Dermis microvascular lymphatic vessel endothelial cell (primary cell): ENCODE data around the gene TSSK2. TPM values are rescaled to one million over a fixed set of nuclear protein-coding genes. Genes with fewer than 3 reads are reported as not detected.
"Not testable (repeated sequence)": the region's sequence is repeated elsewhere in the genome, so short reads cannot be mapped to it uniquely, and the experiment has no call there.

ENCODE experiments used
- DNase-seq, 2 donors: peaks; one replicate each; pipeline versions ENCODE4 v3.0.0 to v3.0.0-alpha.2; 2010; ENCODE audit warnings: low read depth in 2 of 2
- total RNA-seq: library from RNA; depleted of rRNA; stranded (reverse); fragments of >200 nt; gene quantifications from 2 replicates; pipeline ENCODE4 v1.2.1, GENCODE V29; 2014

Gene TSSK2
- not detected in 2 replicates for total RNA-seq

DNA sequence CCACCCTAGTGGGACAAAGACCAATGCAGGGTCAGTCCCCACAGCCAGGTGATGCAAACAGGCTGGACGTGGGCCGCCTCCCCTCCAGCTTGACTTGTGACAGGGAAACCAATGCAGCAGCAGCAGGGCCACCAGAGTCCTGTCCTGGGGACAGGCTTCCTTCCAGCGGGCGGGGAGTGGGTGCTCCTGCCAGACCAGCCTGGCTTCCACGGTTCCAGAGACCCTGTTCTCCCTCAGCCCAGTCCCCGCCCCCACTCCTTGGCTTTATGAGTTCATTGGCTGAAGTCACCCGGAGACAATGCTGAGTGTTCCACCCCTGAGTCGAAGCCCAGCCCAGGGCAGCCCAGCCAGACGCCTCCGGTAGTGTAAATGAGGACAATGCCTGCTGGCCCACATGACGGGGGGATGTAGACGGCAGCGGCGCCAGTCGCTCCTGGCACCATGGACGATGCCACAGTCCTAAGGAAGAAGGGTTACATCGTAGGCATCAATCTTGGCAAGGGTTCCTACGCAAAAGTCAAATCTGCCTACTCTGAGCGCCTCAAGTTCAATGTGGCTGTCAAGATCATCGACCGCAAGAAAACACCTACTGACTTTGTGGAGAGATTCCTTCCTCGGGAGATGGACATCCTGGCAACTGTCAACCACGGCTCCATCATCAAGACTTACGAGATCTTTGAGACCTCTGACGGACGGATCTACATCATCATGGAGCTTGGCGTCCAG is at the start of gene TSSK2:
Gene TSSK2 (plus strand): TSS at position 350 of the 726 bp plus-strand sequence. CDS start 92 bp downstream, at position 442.
- DNase-seq, result no peak

DNA sequence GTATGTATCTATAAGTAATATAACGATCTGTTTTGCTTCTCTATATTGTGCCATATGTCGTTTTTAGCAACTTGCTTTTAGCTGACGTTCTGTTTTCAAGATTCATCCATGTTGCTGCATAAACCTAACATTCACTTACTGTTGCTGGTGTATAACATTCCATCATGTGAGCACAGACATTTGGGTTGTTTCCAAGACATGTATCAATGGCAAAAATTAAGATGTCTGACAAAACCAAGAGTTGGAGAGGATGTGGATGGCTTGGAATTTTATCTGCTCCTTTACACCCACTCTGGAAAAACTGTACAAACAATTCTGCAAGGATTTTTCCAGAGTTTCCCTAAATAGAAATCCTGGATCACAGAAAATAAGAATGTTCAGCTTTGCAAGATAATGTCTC is 49.8 kb upstream of the TSSK2 start:
- no peak for DNase-seq

DNA sequence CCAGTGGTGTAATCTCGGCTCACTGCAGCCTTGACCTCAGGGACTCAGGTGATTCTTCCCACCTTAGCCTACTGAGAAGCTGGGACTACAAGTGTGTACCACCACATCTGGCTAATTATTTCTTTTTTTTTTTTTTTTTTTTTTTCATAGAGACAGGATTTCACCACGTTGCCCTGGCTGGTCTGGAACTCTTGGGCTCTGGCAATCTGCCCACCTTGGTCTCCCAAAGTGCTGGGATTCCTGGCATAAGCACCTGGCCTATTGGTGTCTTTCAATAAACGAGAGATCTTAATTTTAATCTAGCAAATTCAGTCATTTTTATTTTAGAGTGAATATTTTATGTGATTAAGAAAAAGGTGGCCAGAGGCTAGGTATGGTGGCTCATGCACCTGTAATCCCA is 49.0 kb upstream of the TSSK2 start:
- DNase-seq, result no peak

DNA sequence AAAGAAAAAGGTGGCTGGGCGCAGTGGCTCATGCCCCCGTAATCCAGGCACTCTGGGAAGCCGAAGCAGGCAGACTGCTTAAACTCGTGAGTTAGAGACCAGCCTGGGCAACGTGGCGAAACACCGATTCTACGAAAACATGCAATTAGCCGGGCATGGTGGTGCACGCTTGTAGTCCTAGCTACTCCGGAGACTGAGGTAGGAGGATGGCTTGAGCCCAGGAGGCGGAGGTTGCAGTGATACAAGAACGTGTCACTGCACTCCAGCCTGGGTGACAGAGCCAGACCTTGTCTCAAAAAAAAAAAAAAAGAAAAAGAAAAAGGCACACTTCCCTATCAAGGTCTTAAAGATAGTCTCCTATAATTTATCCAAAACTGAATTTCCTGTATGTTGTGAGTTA is 48.3 kb upstream of the TSSK2 start:
- DNase-seq, result no peak

DNA sequence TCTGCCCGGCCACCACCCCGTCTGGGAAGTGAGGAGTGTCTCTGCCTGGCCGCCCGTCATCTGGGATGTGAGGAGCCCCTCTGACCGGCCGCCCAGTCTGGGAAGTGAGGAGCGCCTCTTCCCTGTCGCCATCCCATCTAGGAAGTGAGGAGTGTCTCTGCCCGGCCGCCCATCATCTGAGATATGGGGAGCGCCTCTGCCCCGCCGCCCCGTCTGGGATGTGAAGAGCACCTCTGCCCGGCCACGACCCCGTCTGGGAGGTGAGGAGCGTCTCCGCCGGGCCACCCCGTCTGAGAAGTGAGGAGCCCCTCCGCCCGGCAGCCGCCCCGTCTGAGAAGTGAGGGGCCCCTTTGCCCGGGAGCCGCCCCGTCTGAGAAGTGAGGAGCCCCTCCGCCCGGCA is 47.0 kb upstream of the TSSK2 start:
- not testable (repeated sequence) for DNase-seq

DNA sequence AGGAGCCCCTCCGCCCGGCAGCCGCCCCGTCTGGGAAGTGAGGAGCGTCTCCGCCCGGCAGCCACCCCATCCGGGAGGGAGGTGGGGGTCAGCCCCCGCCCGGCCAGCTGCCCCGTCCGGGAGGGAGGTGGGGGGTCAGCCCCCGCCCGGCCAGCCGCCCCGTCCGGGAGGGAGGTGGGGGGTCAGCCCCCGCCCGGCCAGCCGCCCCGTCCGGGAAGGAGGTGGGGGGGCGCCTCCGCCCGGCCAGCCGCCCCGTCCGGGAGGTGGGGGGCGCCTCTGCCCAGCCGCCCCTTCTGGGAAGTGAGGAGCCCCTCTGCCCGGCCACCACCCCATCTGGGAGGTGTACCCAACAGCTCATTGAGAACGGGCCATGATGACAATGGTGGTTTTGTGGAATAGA is 46.5 kb upstream of the TSSK2 start:
- DNase-seq, result not testable (repeated sequence)

DNA sequence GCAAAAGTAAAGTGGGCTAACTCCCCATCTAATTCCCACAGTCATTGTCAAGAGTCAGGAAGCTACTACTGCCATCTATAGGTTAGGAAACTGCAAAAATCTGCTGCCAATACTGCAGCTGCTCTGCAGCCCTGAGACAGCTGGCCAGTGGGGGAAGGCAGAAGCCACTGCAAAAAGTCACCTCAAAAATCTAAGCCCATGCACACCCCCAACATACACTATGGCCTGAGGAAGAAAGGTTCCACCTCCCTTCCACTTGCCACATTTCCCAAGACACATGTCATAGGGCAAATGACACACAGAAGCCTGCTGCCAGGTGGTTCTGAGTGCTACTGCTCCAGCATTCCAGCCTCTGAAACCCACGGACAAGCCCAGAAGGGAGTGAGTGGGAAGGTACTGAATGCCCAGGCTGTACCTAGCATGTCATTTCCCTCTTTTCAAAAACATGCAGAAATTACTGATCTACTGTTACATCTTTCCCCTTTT is 45.8 kb upstream of the TSSK2 start:
- DNase-seq, result peak in 1 of 2 donors; percentile 58

DNA sequence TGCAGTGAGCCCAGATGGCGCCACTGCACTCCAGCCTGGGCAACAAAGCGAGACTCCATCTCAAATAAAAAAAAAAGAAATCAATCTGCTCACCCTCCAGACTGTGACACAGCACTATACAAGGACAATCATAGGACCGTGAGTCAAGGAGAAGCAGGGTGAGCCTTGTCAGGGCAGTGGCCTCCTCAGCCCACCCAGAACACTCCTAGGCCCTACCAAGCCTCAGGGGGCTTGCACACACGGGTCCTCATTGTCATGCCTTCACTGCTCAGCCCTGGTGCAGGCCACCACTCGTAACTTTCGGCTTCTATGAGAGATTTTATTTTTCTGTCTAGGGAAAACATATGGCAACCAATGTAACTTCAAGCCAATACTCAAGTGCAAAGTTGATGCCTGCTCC is 44.7 kb upstream of the TSSK2 start:
- no peak for DNase-seq

DNA sequence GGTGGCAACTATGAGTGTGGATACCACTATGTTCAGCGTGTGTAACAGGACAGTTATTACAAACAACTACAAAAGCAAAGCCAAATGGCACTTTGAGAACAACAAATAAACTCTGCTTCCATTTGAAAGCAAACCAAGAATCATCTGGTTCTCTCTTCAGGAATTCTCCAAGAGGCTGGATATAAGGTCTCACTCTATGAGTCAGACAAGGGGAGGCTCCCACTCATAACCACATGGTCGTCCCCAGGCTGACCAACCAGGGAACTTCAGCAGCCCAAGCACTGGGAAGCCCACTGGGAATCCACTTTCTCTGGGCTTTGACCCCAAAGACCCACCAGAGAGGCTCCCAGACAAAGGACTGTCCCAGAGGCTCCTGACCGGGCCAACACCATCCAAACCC is 44.2 kb upstream of the TSSK2 start:
- no peak for DNase-seq

DNA sequence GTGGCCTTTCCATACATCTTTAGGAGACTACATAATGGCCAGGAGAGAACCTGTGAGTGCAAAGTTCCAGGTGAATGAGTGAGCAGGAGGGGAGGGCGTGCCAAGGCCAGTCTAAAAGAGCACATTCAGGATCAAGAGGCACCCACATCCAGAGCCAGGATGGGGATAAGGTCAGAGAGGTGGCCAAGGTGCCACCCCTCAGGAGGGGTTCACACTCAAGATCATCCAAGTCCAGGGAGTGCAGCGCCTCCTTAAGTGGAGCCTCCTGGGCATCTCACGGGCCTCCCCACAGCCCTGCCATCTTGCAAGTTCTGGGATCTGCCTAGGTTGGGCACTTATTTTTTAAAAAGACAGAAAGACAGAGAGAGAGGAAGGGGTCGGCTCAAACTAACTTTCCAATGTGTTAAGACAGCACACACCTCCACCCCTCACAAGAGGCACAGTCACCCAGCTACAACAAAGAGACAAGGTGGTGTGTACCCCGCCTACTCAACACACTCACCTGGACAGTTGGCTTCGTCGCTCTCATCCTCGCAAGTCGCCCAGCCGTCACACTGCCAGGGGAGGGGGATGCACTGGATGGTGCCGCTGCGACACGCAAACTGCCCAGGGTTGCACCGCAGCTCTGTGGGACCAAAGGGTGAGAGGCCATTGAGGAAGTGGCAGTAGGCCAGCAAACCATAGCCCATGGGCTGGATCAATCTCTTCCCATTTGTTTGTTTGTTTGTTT is 42.1 kb upstream of the TSSK2 start:
- DNase-seq, result no peak

DNA sequence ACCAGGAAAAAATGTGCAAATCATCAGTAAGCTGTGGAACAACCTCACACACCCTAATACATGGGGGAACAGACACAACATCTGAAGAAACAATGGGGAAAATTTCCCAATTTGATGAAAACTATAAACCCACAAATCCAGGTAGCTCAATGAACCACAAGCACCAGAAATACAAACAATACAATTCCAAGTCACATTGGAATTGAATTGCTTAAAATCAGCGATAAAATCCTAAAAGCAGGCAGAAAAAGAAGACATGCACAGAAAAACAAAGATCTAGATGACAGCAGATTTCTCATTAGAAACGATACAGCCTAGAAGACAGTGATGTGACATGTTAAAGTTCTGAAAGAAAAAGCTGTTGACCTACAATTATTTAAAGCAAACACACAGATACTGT is 40.9 kb upstream of the TSSK2 start:
- DNase-seq, result no peak

DNA sequence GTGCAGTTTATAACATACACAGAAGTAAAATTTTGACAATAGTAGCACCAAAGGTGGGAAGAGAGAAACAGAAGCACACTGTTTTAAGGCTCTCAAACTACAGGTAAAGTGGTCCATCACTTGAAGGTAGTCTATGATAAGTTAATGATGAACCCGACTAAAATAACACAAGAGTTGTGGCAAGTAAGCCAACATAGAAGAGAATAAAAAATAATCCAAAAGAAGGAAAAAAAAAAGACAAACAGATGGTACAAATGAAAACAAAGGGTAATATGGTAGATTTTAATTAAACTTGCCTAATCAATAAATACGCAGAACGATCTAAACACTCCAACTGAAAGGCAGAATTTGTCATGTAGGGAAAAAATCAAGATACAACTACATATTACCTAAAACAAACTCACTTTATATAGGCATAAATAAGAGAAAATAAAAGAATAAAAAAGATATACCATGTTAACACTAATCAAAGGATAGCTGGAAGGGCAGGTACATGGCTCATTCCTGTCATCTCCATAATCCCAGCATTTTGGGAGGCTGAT is 40.5 kb upstream of the TSSK2 start:
- DNase-seq, result no peak

DNA sequence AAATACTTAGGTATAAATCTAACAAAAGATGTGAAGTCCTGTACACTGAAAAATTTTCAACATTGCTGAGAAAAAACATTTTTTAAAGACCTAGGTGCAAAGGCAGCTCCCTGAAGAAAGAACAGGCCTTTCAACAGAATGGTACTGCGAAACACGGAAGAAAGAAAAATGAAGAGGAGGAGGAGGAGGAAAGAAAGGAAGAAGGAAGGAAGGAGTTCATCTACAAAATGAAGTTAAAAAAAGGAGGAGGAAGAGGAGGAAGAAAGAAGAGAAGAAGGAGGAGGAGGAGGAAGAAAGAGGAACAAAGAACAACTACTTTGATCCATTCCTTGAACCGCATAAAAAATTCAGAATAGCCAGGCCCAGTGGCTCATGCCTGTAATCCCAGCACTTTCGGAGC is 38.4 kb upstream of the TSSK2 start:
- no peak for DNase-seq

DNA sequence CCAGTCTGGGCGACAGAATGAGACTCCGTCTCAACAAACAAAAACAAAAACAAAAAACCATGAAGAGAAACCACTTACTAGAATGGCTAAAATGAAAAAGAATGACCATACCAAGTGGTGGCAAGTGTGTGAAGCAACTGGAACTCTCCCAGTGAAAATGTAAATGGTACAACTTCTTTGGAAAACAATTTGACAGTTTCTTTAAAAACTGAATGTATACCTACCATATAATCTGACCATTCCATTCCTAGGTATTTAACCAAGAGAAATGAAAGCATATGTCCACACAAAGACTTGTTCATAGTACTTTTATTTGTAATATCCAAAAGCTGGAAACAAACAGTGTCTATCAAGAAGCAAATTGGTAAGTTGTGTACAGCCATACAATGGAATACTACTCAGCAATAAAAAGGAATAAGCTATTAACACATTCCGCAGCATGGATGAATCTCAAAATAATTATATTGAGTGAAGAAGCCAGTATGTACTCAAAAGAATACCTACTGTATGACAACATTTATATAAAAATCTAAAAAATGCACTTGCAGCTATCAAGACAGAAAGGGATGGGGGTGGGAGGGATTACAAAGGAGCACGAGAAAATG is 36.6 kb upstream of the TSSK2 start:
- DNase-seq, result no peak

DNA sequence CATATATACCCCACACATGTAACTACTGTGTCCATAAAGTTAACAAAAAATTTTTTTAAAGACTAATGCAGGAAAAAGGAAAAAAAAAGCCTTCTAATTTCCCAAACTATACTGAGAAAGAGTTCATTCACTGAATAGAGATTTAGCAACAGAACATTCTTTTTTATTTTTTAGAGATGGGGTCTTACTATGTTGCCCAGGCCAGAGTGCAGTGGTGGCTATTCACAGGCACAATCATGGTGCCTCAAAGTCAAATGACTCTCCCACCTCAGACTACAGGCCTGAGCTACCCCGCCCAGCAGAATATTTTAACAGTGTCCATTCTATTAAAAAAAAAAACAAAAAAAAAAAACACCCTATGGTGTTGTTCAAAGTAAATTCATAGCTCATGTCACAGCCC is 34.6 kb upstream of the TSSK2 start:
- no peak for DNase-seq

DNA sequence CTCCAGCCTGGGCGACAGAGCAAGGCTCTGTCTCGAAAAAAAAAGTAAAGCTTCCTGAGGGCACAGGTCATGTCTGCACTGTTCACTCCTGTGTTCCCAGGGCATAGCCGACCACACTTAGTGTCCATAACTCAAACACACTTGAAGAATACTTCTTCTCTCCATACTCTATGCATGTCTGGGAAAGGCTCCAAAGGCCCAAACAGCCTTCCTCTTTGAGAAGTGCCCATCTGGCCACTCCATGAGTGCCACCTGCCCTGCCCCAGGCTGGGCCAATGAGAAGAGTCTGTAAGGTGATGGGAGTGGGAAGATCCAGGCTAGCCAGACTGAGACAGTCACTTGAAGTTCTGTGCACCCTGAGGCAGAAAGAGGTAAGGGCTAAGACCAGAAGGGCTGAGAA is 33.6 kb upstream of the TSSK2 start:
- DNase-seq, result no peak

DNA sequence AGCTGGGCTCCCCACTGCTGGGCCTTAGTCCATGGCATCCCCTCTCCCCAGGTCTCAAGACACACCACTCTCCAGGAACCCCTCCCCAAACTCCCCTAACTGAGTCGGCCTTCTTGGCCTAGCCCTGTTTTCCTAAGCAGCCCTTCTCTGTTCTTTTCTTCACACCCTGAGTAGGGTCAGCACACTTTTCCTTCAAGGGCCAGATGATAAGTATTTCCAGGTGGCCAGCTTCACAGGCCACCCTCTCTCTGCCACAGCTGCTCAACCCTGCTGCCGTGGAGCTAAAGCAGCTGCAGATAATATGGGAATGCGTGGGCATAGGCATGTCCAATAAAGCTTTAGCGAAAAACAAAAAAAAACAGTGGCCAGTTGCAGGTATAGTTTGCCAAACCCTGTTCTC is 33.0 kb upstream of the TSSK2 start:
- no peak for DNase-seq

DNA sequence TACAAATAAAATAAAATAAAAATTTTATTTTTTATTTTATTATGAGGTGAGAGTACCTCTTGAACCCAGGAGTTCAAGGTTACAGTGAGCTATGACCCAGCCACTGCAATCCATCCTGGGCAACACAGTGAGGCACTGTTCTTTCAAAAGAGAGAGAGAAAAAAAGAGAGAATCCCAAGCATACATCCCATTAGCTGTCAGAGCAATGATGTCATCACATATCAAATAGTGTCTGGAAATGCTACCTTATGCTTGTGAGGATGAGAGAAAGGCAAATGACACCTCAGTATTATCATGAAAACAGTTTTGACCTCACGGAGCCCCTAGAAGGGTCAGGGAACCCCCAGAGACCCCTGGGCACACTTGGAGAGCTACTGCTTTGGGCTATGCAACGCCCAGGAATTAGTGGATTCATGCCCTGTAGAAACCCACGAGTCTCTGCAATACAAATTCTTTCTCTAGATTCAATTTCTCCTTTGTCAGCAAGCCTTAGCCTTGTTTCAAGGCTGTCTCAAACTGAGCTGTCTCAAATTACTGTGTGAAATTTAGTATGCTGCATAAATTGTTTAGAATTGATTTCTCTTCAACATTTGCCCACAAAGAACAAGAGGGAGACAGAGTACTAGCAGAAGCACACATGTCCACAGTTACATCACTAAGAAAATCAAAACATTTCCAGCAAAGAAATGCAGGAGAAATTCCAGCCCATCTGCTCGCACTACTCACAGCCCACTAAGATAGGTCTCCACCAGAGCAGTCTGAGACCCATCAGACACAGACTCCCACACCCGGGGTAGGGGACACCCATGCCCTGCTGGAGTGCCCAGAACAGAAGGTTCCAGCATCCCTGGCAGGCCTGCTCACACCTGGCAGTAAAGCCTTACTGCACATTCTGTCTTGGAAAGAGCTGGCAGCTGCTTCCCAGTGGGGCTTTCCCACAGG is 27.0 kb upstream of the TSSK2 start:
- DNase-seq, result no peak

DNA sequence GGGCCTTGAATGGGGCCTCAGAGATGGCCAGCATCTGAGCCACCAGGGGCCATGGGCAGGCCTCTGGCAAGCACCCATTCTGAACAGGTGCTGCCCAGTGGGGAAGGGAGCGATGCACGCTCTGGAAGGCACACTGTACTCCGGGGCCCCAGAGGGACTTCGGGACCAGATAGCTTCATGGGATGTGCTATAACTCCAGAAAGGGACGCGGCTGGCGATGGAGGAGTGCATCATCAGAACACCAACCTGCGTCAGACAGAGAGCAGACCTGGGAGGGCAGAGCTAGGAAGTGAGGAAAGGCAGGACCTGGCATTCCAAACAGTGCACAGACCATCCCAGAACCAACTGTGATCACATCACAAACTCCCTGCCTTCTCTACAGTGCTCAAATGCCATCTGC is 25.7 kb upstream of the TSSK2 start:
- DNase-seq, result no peak

DNA sequence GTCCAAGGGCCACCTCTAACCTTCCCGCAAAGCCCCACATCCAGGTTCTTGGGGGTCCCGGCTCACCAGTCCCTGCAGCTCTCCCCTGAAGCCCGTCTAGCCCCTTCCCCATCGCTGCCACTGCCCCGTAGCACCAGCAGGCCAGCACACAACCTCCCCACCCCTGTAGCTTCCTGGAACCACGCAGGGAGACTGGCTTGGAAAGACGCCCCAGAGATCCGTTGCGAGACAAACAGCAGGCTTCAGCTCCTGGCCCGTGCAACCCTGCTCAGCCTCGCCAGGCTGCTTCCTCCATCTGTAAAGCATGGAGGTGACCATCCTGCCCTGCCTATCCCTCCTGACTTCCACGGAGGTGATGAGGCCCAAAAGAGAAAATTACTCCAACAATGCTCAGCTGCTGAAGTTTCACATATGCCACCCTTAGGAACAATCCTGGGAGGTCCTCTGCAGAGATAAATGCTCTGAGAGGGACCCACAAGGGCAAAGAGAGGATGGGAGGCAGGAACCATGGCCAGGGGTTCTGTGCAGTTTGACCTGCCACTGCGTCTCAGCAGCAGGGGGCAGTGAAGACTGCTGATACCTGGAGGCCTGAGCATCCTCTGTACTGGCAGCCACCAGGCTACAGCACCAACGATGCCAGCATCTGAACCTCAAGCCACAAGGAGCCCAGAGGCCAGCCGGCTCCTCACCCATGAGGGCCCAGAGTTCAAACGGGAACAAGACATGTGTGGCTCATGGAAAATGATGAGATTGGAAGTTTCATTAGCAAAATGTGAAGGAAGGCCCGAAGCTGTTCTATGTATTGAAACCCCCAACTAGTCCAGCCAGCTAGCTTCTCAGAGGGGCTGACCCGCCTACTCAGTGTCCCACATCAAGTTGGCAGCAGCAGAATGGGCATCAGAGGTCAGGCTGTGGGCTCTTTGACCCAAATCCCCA is 25.0 kb upstream of the TSSK2 start:
- peak in 1 of 2 donors; percentile 24 for DNase-seq
